Neutrophil (primary cell): ENCODE data around the gene ANKDD1B.
"Not testable (repeated sequence)": the region's sequence is repeated elsewhere in the genome, so short reads cannot be mapped to it uniquely, and the experiment has no call there.

Experiments used
- H3K27ac ChIP-seq: fragments of 200-600 bp; sonication (generic); 2 replicates; pipeline ENCODE4 v1.5.1; 2016; ENCODE audit warnings: mild to moderate bottlenecking, moderate library complexity
- H3K27me3 ChIP-seq: fragments of 200-600 bp; sonication (generic); 2 replicates; pipeline ENCODE4 v1.6.0; 2016; ENCODE audit warnings: mild to moderate bottlenecking
- H3K36me3 ChIP-seq: fragments of 200-600 bp; sonication (generic); 2 replicates; pipeline ENCODE4 v1.5.1; 2017
- H3K4me1 ChIP-seq, 2 experiments: fragments of 200-600 bp in 1 of 2; sonication (generic) in 1 of 2; 1 replicate in 1 of 2; 2 replicates in 1 of 2; pipeline versions ENCODE4 v1.5.1 to v1.6.1; 2013 to 2016; ENCODE audit warnings: low read depth in 1 of 2, low read length in 1 of 2, mild to moderate bottlenecking in 1 of 2, moderate library complexity in 1 of 2; ENCODE audit not compliant: control insufficient read depth in 1 of 2, insufficient read depth in 1 of 2
- H3K4me3 ChIP-seq, 2 experiments: fragments of 200-600 bp in 1 of 2; sonication (generic) in 1 of 2; 1 replicate in 1 of 2; 2 replicates in 1 of 2; pipeline ENCODE4 v1.5.1; 2013 to 2016; ENCODE audit warnings: low read depth in 1 of 2, low read length in 1 of 2, mild to moderate bottlenecking in 1 of 2, moderate library complexity in 1 of 2
- H3K9me3 ChIP-seq: fragments of 200-600 bp; sonication (generic); 2 replicates; pipeline ENCODE4 v1.5.1; 2016
- TF ChIP-seq, protein P1 (sequence below): fragments of 200-600 bp; sonication (generic); IDR thresholded peaks from 2 replicates; pipeline ENCODE4 v1.5.1; 2016; ENCODE audit warnings: antibody characterized with exemption

The ANKDD1B gene

GRCh38 chr5:75611311-75612225 is at the start of gene ANKDD1B:
Gene ANKDD1B, plus strand, starts transcription at chr5:75611453. Its CDS starts 182 bp downstream, at chr5:75611635.
- H3K27ac ChIP-seq = no peak within 1 kb of the TSS
- TF ChIP-seq, protein P1, sequence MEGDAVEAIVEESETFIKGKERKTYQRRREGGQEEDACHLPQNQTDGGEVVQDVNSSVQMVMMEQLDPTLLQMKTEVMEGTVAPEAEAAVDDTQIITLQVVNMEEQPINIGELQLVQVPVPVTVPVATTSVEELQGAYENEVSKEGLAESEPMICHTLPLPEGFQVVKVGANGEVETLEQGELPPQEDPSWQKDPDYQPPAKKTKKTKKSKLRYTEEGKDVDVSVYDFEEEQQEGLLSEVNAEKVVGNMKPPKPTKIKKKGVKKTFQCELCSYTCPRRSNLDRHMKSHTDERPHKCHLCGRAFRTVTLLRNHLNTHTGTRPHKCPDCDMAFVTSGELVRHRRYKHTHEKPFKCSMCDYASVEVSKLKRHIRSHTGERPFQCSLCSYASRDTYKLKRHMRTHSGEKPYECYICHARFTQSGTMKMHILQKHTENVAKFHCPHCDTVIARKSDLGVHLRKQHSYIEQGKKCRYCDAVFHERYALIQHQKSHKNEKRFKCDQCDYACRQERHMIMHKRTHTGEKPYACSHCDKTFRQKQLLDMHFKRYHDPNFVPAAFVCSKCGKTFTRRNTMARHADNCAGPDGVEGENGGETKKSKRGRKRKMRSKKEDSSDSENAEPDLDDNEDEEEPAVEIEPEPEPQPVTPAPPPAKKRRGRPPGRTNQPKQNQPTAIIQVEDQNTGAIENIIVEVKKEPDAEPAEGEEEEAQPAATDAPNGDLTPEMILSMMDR = no peak
- H3K27me3 ChIP-seq = peaks cover 45% of the 10 kb centered on the region
- peak within 1 kb of the TSS in 1 of 2 experiments; percentile 64 for H3K4me3 ChIP-seq
- no peaks in the 10 kb centered on the region for H3K36me3 ChIP-seq
- peaks cover 15 to 17% of the 10 kb centered on the region in 2 experiments for H3K4me1 ChIP-seq
- no peaks in the 10 kb centered on the region for H3K9me3 ChIP-seq

DNA sequence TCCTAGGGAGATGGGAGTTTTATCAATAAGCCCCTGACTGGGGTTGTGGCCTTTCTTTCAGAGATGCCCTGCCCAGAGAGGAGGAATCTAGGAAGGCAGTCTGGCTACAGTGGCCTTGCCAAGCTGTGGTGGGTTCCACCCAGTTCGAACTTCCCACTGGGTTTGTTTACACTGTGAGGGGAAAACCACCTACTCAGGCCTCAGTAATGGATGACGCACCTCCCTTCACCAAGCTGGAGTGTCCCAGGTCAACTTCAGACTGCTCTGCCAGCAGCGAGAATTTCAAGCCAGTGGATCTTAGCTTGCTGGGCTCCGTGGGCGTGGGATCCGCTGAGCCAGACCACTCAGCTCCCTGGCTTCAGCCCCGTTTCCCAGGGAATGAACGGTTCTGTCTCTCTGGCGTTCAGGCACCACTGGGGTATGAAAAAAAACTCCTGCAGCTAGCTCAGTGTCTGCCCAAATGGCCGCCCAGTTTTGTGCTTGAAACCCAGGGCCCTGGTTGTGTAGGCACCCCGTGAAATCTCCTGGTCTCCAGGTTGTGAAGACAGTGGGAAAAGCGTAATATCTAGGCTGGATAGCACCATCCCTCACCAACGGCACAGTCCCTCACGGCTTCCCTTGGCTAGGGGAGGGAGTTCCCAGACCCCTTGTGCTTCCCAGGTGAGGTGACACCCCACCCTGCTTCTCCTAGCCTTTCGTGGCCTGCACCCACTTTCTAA is 45.1 kb upstream of the ANKDD1B start:
- H3K27me3 ChIP-seq, H3K4me1 ChIP-seq, H3K4me3 ChIP-seq, H3K27ac ChIP-seq, H3K36me3 ChIP-seq, H3K9me3 ChIP-seq: not testable (repeated sequence)

DNA sequence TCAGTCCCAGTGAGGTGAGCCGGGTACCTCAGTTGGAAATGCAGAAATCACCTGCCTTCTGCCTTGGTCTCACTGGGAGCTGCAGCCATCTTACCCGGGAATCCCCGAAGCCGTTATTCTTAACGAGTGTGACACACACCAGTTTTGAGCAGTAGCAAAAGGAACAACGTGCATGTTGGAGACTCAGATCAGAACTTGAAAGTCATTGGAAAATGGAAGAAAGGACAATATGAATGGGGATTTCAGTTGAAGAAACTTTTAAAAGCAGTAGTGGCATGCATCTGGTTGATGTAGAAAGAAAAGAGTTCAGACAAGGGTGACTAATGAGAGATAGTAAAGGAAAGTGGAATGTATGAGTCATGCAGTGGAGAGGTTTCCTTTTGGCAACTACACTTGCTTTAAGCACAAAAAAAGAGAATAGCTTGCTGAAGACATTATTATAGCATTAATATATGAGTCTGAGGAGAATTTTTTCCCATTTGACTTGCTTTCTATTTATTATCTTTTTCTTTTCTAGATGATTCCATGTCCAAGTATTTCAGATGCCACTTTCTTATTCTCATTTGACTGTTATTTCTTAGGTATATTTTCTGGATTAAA is 44.4 kb upstream of the ANKDD1B start:
- Histone ChIP-seq H3K27ac (no peak overlapping the region), H3K4me1 (no peaks in the 10 kb centered on the region), H3K27me3 (no peaks in the 10 kb centered on the region), H3K36me3 (peaks cover 8% of the 10 kb centered on the region), H3K9me3 (no peaks in the 10 kb centered on the region), H3K4me3 (no peak overlapping the region)
- TF ChIP-seq, protein P1 = no peak

- H3K27me3 ChIP-seq = no peaks in the 10 kb centered on the region
- H3K9me3 ChIP-seq = no peaks in the 10 kb centered on the region
- H3K27ac ChIP-seq = no peak overlapping the region
- no peaks in the 10 kb centered on the region for H3K4me1 ChIP-seq
- peaks cover 8% of the 10 kb centered on the region for H3K36me3 ChIP-seq
- TF ChIP-seq, protein P1 = no peak
- no peak overlapping the region for H3K4me3 ChIP-seq
Measured at GRCh38 chr5:75567710-75568109, 43.5 kb upstream of the ANKDD1B start.

GRCh38 chr5:75568202-75568601 is 43.1 kb upstream of the ANKDD1B start:
- TF ChIP-seq, protein P1 = no peak
- no peaks in the 10 kb centered on the region for H3K9me3 ChIP-seq

More at GRCh38 chr5:75568202-75568601, 43.1 kb upstream of the ANKDD1B start:
- H3K27ac ChIP-seq = no peak overlapping the region
- H3K27me3 ChIP-seq = no peaks in the 10 kb centered on the region
- no peak overlapping the region for H3K4me3 ChIP-seq
- peaks cover 9% of the 10 kb centered on the region for H3K36me3 ChIP-seq
- no peaks in the 10 kb centered on the region for H3K4me1 ChIP-seq
